Tibial artery (tissue), 4 donors: Measurements from ENCODE around the gene VNN1.

Experiments
- DNase-seq, 2 donors: peaks; one replicate each; pipeline ENCODE4 v3.0.0-alpha.2; 2019
- H3K27ac ChIP-seq, 2 donors: fragments of 200-600 bp; sonication (generic) in 1 of 2; 1 replicate in 1 of 2; 2 replicates in 1 of 2; pipeline ENCODE4 v1.5.1; 2018 to 2019; ENCODE audit warnings: mild to moderate bottlenecking in 1 of 2
- H3K27me3 ChIP-seq, 2 donors: fragments of 200-600 bp; sonication (generic) in 1 of 2; one replicate each; pipeline versions ENCODE4 v1.5.1 to v1.6.0; 2016 to 2019
- H3K36me3 ChIP-seq, 3 donors: fragments of 200-600 bp; sonication (generic) in 2 of 3; one replicate each; pipeline ENCODE4 v1.5.1; 2016 to 2019; ENCODE audit warnings: mild to moderate bottlenecking in 2 of 3
- H3K4me1 ChIP-seq, 4 donors: fragments of 200-600 bp; sonication (generic) in 2 of 4; 1 replicate in 3 of 4; 2 replicates in 1 of 4; pipeline ENCODE4 v1.5.1; 2016 to 2019
- H3K4me3 ChIP-seq, 2 donors: fragments of 200-600 bp; sonication (generic) in 1 of 2; 1 replicate in 1 of 2; 2 replicates in 1 of 2; pipeline ENCODE4 v1.5.1; 2018 to 2019; ENCODE audit warnings: mild to moderate bottlenecking in 2 of 2
- H3K9me3 ChIP-seq, 3 donors: fragments of 200-600 bp; sonication (generic) in 1 of 3; one replicate each; pipeline ENCODE4 v1.5.1; 2016 to 2019
- intact Hi-C: fragments of 100-400 bp; cut with DNase I; formaldehyde crosslinking; loops from one replicate; pipeline ENCODE4 v1.15.0; 2023; ENCODE audit warnings: low total_unique reads
- TF ChIP-seq, protein P1 (sequence below), 2 experiments: fragments of 200-600 bp in 1 of 2; fragments of 450-650 bp in 1 of 2; IDR thresholded peaks; one replicate each; pipeline ENCODE4 v1.5.1; 2017 to 2019; ENCODE audit warnings: antibody characterized with exemption in 2 of 2, mild to moderate bottlenecking in 1 of 2, moderate library complexity in 1 of 2

The VNN1 gene

DNA sequence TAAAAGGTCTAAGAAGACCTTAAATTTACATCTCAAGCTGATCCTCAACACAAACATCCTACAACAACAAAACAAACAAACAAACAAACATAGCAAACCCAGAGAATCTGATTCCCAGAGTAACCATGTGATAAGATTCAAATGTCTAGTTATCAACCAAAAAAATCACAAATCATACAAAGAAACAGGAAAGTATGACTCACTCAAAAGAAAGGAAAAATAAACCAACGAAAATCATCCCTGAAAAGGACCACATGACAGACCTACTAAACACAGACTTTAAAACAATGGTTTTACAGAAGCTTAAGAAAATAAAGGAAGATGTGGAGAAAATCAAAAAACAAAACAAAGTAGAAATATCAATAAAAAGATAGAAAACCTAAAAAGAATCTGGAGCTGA lies 18.1 kb downstream of the VNN1 start:
- Histone ChIP-seq H3K9me3 (peaks cover 0 to 8% (median 2%) of the 10 kb centered on the region in 3 donors), H3K4me3 (no peak overlapping the region), H3K27me3 (no peaks in the 10 kb centered on the region), H3K4me1 (peaks cover 0 to 13% (median 0%) of the 10 kb centered on the region in 4 donors), H3K27ac (no peak overlapping the region), H3K36me3 (no peaks in the 10 kb centered on the region)
- TF ChIP-seq, protein P1, sequence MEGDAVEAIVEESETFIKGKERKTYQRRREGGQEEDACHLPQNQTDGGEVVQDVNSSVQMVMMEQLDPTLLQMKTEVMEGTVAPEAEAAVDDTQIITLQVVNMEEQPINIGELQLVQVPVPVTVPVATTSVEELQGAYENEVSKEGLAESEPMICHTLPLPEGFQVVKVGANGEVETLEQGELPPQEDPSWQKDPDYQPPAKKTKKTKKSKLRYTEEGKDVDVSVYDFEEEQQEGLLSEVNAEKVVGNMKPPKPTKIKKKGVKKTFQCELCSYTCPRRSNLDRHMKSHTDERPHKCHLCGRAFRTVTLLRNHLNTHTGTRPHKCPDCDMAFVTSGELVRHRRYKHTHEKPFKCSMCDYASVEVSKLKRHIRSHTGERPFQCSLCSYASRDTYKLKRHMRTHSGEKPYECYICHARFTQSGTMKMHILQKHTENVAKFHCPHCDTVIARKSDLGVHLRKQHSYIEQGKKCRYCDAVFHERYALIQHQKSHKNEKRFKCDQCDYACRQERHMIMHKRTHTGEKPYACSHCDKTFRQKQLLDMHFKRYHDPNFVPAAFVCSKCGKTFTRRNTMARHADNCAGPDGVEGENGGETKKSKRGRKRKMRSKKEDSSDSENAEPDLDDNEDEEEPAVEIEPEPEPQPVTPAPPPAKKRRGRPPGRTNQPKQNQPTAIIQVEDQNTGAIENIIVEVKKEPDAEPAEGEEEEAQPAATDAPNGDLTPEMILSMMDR (IDR thresholded peaks at IDR 0.05): no peak
- intact Hi-C loops: no loop called here
- DNase-seq: no peak

DNA sequence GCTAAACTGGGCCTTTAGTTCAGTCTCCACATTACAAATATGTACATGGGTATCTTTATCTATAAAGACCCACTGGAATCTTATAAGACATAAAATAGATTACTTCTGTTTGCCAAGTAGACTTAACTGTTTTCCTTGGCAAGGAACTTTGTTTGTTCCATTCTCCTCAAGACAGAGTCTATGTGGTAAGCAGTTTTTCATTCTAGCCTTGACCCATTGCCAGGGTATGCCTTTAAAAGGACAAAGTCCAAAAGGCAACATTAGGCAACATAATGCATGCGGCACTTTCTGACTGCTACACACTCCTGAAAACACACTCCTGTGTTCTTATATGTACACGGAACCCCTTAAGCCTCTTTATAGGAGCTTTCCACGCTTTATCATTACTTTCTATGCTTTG lies 20.4 kb downstream of the VNN1 start:
- TF ChIP-seq, protein P1 (IDR thresholded peaks at IDR 0.05): no peak
- no peak overlapping the region for H3K27ac ChIP-seq
- no peak overlapping the region for H3K4me3 ChIP-seq
- peaks cover 0 to 13% (median 0%) of the 10 kb centered on the region in 4 donors for H3K4me1 ChIP-seq
- DNase-seq: no peak
- intact Hi-C loops: no loop called here
- H3K27me3 ChIP-seq: no peaks in the 10 kb centered on the region
- H3K36me3 ChIP-seq: no peaks in the 10 kb centered on the region
- peaks cover 0 to 8% (median 2%) of the 10 kb centered on the region in 3 donors for H3K9me3 ChIP-seq

DNA sequence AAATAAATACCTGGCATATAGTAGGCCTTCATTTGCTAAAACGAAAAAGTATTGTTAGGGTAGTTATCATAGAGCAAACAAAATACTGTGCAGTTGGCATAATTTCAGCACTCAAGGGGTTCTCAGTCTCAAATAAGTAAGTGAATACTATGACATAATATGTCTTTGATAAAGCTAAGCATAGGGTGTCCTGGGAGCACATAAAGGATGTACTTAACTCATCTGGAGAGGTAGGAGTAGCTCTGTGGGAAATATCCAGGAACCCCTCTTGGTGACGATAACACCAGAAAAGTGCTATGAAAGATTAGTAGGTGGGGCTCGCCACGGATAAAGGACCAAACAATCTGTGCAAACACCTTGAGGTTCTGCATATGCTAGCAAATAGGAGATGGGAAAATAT lies 23.2 kb downstream of the VNN1 start:
- no peak for DNase-seq
- Histone ChIP-seq H3K36me3 (no peaks in the 10 kb centered on the region), H3K27me3 (no peaks in the 10 kb centered on the region), H3K4me3 (no peak overlapping the region), H3K9me3 (peaks cover 0 to 2% (median 0%) of the 10 kb centered on the region in 3 donors), H3K4me1 (peaks cover 0 to 13% (median 0%) of the 10 kb centered on the region in 4 donors), H3K27ac (no peak overlapping the region)
- intact Hi-C loops: no loop called here
- TF ChIP-seq, protein P1 (IDR thresholded peaks at IDR 0.05): no peak

DNA sequence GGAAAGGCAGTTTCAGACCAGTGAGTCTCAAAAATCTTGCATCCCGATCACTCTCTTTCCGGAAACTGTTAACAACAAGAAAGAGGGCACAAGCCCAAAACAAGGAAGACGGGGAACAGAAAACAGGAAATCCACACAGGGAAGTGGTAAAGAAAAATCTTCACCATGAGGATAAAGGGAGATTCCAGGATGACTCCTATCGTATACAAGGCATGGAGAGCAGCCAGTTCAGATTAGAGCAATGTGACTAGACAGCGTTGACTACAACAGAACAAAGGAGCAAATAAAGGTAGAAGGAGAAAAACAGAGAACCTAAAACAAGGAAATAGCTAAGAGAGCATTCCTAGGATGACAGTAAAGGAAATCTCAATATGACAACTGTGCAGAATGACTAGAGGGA lies 26.5 kb downstream of the VNN1 start:
- Histone ChIP-seq H3K4me1 (no peaks in the 10 kb centered on the region), H3K4me3 (no peak overlapping the region), H3K27me3 (no peaks in the 10 kb centered on the region), H3K27ac (no peak overlapping the region), H3K9me3 (no peaks in the 10 kb centered on the region), H3K36me3 (no peaks in the 10 kb centered on the region)
- TF ChIP-seq, protein P1 (IDR thresholded peaks at IDR 0.05): no peak
- DNase-seq: no peak
- intact Hi-C loops: no loop called here

DNA sequence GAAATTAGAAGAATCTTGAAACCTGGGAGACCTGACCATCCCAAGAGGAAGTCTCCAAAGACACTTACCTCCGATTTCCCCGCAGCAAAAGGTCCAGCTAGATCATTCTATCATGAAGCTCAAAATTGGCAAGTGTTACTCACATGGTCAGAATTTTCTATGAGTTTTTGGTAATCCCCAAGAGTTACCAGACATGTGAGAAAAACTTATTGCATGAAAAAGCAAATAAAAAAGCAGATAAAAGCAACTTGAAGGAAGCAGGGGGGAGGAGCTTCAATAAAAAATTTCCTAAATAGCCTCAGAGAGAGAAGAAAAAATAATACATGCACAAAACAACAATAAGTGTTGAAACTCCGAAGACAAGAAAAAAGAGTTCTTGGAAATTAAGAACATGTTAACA lies 27.3 kb downstream of the VNN1 start:
- no peak overlapping the region for H3K27ac ChIP-seq
- no peaks in the 10 kb centered on the region for H3K27me3 ChIP-seq
- no peaks in the 10 kb centered on the region for H3K4me1 ChIP-seq
- DNase-seq: no peak
- TF ChIP-seq, protein P1 (IDR thresholded peaks at IDR 0.05): no peak
- no peaks in the 10 kb centered on the region for H3K9me3 ChIP-seq
- intact Hi-C loops: no loop called here
- no peaks in the 10 kb centered on the region for H3K36me3 ChIP-seq
- no peak overlapping the region for H3K4me3 ChIP-seq

DNA sequence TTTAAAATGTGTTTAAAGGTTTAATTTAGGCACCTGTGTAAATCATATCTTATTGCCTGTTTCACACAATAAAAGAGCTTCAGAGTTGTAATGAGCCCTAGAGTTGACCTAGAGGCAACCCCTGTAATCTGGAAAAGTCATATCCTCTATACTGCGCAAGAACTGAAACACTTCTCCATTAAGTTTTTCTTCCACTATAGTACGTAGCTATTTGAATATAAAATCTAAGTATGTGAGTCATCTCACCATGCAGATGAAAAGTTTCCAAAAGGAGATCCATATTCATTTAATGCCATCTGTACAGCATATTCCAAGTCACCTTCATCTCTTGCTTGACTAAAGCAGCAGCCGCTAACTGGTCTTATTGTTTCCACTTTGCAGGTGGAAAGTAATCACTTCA lies 28.8 kb downstream of the VNN1 start:
- no peaks in the 10 kb centered on the region for H3K27me3 ChIP-seq
- H3K27ac ChIP-seq: no peak overlapping the region
- H3K9me3 ChIP-seq: no peaks in the 10 kb centered on the region
- intact Hi-C loops: no loop called here
- TF ChIP-seq, protein P1 (IDR thresholded peaks at IDR 0.05): no peak
- no peaks in the 10 kb centered on the region for H3K4me1 ChIP-seq
- DNase-seq: no peak
- H3K36me3 ChIP-seq: no peaks in the 10 kb centered on the region
- no peak overlapping the region for H3K4me3 ChIP-seq
